Uterus (tissue), 4 donors: ENCODE results near the gene SINHCAF. TPM values are rescaled to one million over a fixed set of nuclear protein-coding genes. Genes with fewer than 3 reads are reported as not detected.
A peak's percentile ranks its signal among the peaks of the same experiment; 100 is the strongest.

ENCODE experiments used
- DNase-seq, 2 donors: peaks; one replicate each; pipeline ENCODE4 v3.0.0-alpha.2; 2019 to 2020
- H3K27ac ChIP-seq, 2 donors: fragments of 200-600 bp; sonication (generic); 1 replicate in 1 of 2; 2 replicates in 1 of 2; pipeline ENCODE4 v1.5.1; 2016 to 2018
- H3K27me3 ChIP-seq, 2 donors: fragments of 200-600 bp; sonication (generic); one replicate each; pipeline ENCODE4 v1.5.1; 2018 to 2019; ENCODE audit warnings: control low read depth in 1 of 2
- H3K36me3 ChIP-seq, 2 donors: fragments of 200-600 bp; sonication (generic); one replicate each; pipeline ENCODE4 v1.5.1; 2019; ENCODE audit warnings: control low read depth in 1 of 2
- H3K4me1 ChIP-seq, 2 donors: fragments of 200-600 bp; sonication (generic); one replicate each; pipeline ENCODE4 v1.5.1; 2018 to 2019; ENCODE audit warnings: control low read depth in 1 of 2
- H3K4me3 ChIP-seq, 2 donors: fragments of 200-600 bp; sonication (generic); 1 replicate in 1 of 2; 2 replicates in 1 of 2; pipeline ENCODE4 v1.5.1; 2018 to 2019; ENCODE audit warnings: mild to moderate bottlenecking in 1 of 2
- H3K9me3 ChIP-seq, 2 donors: fragments of 200-600 bp; sonication (generic); one replicate each; pipeline ENCODE4 v1.5.1; 2019; ENCODE audit warnings: control low read depth in 1 of 2
- POLR2A ChIP-seq, 2 donors: fragments of 450-650 bp; IDR thresholded peaks; one replicate each; pipeline ENCODE4 v1.6.1; 2016; ENCODE audit warnings: antibody characterized with exemption in 2 of 2, mild to moderate bottlenecking in 1 of 2, moderate library complexity in 1 of 2
- intact Hi-C: fragments of 100-400 bp; cut with DNase I; formaldehyde crosslinking; loops from one replicate; pipeline ENCODE4 v1.15.1; 2023; ENCODE audit warnings: low total_unique reads
- total RNA-seq, 4 donors: library from RNA; depleted of rRNA in 3 of 4; stranded (reverse); fragments of >200 nt in 3 of 4; gene quantifications; one replicate each; pipeline versions ENCODE4 v1.1.0 to v1.2.4, GENCODE V29; 2014 to 2023
- TF ChIP-seq, protein P1 (sequence below), 4 experiments: fragments of 200-600 bp in 2 of 4; fragments of 450-650 bp in 2 of 4; sonication (generic) in 2 of 4; IDR thresholded peaks; one replicate each; pipeline ENCODE4 v1.5.1; 2016 to 2019; ENCODE audit warnings: antibody characterized with exemption in 4 of 4, mild to moderate bottlenecking in 2 of 4, moderate library complexity in 1 of 4
- donor health status: DM: yes; HTN: yes; CAD: no.

SINHCAF gene
- total RNA-seq, 4 donors from 2014 or later, result 26.1 to 237 (median 109) TPM

DNA sequence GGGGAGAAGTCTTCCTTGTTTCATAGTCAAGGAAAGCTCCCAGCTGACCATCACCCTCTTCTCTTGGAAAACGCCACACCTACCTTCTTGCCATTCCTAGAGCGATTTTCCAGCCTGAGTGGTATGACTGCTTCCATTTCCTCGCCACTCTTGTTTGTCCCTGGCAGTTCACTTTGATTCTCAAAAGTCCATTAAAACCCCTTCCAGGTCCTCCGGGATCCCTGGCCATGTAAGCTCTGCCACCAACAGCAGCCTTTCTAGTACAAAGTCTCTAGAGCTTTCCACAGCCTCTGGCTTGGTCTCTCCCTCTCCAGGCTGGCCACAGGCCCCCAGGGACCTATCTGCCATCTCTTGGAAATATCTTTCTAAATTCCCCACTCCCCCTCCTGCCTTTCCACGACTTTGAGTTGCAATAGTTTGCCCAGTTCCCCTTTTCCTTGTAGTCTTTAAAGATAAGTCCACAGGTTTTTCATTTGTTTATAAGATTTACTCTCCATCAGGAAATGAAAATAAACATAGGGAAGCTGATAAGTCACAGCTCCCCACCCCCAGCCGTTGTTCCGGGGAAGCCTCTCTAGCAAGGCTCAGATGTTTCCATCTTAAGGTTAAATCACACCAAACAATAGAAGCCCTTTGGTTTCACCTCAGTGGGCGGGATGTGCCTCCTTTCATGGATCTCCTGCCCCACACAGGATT, 42.9 kb upstream of the SINHCAF start:
- Histone ChIP-seq H3K27ac (peak overlapping the region in 1 of 2 donors; percentile 67), H3K36me3 (no peaks in the 10 kb centered on the region)
- intact Hi-C loops, result no loop called here

DNA sequence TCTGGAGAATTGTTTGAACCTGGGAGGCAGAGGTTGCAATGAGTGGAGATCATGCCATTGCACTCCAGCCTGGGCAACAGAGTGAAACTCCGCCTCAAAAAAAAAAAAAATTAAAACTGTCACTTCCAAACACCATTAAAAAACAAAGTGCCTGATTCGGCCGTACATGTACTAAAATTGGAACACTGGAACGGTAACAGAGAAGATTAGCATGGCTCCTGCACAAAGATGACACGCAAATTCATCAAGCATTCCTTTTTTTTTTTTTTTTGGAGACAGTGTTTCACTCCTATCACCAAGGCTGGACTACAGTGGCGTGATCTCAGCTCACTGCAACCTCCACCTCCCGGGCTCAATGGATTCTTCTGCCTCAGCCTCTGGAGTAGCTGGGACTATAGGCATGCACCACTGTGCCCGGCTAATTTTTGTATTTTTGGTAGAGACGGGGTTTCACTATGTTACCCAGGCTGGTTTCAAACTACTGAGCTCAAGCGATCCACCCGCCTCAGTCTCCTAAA, 40.2 kb upstream of the SINHCAF start:
- H3K36me3 ChIP-seq, result no peaks in the 10 kb centered on the region
- intact Hi-C loops, result no loop called here
- no peaks in the 10 kb centered on the region for H3K4me1 ChIP-seq
- no peak overlapping the region for H3K4me3 ChIP-seq
- no peak for DNase-seq
- no peaks in the 10 kb centered on the region for H3K9me3 ChIP-seq
- TF ChIP-seq POLR2A (IDR thresholded peaks at IDR 0.05), result no peak
- TF ChIP-seq, protein P1, sequence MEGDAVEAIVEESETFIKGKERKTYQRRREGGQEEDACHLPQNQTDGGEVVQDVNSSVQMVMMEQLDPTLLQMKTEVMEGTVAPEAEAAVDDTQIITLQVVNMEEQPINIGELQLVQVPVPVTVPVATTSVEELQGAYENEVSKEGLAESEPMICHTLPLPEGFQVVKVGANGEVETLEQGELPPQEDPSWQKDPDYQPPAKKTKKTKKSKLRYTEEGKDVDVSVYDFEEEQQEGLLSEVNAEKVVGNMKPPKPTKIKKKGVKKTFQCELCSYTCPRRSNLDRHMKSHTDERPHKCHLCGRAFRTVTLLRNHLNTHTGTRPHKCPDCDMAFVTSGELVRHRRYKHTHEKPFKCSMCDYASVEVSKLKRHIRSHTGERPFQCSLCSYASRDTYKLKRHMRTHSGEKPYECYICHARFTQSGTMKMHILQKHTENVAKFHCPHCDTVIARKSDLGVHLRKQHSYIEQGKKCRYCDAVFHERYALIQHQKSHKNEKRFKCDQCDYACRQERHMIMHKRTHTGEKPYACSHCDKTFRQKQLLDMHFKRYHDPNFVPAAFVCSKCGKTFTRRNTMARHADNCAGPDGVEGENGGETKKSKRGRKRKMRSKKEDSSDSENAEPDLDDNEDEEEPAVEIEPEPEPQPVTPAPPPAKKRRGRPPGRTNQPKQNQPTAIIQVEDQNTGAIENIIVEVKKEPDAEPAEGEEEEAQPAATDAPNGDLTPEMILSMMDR (IDR thresholded peaks at IDR 0.05), result no peak
- no peaks in the 10 kb centered on the region for H3K27me3 ChIP-seq
- no peak overlapping the region for H3K27ac ChIP-seq

More for the DNA sequence above, 42.9 kb upstream of the SINHCAF start:
- TF ChIP-seq, protein P1 (IDR thresholded peaks at IDR 0.05), result no peak
- no peak for TF ChIP-seq POLR2A (IDR thresholded peaks at IDR 0.05)
- Histone ChIP-seq H3K27me3 (no peaks in the 10 kb centered on the region), H3K4me1 (no peaks in the 10 kb centered on the region), H3K4me3 (no peak overlapping the region), H3K9me3 (no peaks in the 10 kb centered on the region)
- no peak for DNase-seq

DNA sequence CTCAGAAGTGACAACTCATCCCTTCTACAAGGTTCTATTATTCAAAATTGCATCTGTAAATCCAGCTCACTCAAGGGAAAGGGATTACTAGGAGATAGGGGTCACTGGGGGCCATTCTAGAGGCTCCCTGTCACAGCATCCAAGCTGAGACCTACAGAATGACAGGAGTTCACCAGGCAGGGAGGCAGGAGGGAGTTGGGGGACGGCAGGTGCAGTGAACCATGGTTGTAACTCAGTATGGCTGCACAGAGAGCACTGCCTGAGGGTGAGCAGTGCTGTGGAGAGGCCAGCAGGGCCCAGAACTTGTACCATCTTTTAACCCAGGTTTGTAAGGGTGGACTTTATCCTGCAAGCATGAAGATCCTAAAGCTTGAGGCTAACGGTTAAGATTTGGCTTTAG, 37.9 kb upstream of the SINHCAF start:
- DNase-seq, result no peak
- H3K27me3 ChIP-seq, result no peaks in the 10 kb centered on the region
- H3K9me3 ChIP-seq, result no peaks in the 10 kb centered on the region
- intact Hi-C loops, result no loop called here
- H3K4me3 ChIP-seq, result no peak overlapping the region
- no peak overlapping the region for H3K27ac ChIP-seq
- H3K4me1 ChIP-seq, result no peaks in the 10 kb centered on the region
- TF ChIP-seq POLR2A (IDR thresholded peaks at IDR 0.05), result no peak
- TF ChIP-seq, protein P1 (IDR thresholded peaks at IDR 0.05), result no peak
- no peaks in the 10 kb centered on the region for H3K36me3 ChIP-seq

DNA sequence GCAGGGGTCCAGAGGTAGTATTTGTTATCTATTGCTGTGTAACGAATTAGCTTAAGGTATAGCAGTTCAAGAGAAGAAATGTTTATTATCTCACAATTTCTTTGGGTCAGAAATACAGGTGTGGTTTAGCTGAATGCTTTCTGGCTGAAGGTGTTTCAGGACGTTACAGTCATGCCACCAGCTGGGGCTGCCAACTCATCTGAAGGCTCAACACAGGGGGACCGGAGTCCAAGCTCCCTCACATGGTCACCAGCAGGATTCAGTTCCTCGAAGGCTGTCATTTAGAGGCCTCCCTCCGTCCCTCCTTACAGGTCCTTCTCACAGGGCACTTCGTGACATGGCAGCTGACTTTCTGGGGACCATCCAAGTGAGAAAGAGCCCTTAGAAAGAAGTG, 37.5 kb upstream of the SINHCAF start:
- no peak for TF ChIP-seq POLR2A (IDR thresholded peaks at IDR 0.05)
- TF ChIP-seq, protein P1 (IDR thresholded peaks at IDR 0.05), result no peak
- intact Hi-C loops, result no loop called here
- H3K27me3 ChIP-seq, result no peaks in the 10 kb centered on the region
- H3K4me3 ChIP-seq, result no peak overlapping the region
- H3K4me1 ChIP-seq, result no peaks in the 10 kb centered on the region
- DNase-seq, result no peak
- no peaks in the 10 kb centered on the region for H3K9me3 ChIP-seq
- no peak overlapping the region for H3K27ac ChIP-seq
- no peaks in the 10 kb centered on the region for H3K36me3 ChIP-seq

DNA sequence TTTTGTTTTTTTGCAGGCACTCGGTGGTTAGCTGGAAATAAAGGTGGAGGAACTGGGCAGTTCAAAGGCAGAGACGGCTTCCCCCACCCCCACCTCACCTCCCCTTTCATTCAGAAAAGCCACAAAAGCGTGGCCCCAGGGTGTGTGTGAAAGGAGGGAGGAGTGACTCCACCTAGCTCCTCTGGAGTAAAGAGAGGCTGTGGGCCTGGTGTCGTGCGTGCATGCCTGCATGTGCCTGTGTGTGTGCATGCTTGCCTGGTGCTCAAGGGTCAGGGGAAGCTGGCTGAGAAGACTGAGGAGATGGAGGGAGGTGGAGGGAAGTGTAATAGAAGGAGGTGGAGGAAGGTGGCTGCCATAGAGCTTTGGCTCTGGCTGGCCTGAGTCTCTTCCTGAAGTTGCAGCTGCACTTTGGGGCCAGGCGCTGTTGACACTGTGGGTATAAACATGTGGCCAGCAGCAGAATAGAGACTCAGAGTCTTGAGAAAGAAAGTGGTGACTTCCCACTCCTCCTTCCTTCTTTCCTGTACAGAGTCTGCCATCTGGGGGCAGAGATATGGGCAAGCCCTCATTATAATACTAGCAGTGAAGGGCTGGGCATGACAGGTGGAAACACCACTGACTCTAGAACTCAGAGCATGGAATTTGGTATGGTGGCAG, 36.9 kb upstream of the SINHCAF start:
- H3K9me3 ChIP-seq, result no peaks in the 10 kb centered on the region
- intact Hi-C loops, result no loop called here

More for the DNA sequence above, 36.9 kb upstream of the SINHCAF start:
- TF ChIP-seq, protein P1 (IDR thresholded peaks at IDR 0.05), result peak in 1 of 4 experiments; percentile 21
- TF ChIP-seq POLR2A (IDR thresholded peaks at IDR 0.05), result no peak
- no peak for DNase-seq
- Histone ChIP-seq H3K27me3 (no peaks in the 10 kb centered on the region), H3K4me1 (no peaks in the 10 kb centered on the region), H3K27ac (no peak overlapping the region), H3K4me3 (no peak overlapping the region), H3K36me3 (no peaks in the 10 kb centered on the region)
